Measurements from ENCODE around the gene LIN52. TPM values are rescaled to one million over a fixed set of nuclear protein-coding genes. Genes with fewer than 3 reads are reported as not detected.
A peak's percentile ranks its signal among the peaks of the same experiment; 100 is the strongest.

The LIN52 gene
- total RNA-seq, 1 donor: 10.0 TPM

DNA sequence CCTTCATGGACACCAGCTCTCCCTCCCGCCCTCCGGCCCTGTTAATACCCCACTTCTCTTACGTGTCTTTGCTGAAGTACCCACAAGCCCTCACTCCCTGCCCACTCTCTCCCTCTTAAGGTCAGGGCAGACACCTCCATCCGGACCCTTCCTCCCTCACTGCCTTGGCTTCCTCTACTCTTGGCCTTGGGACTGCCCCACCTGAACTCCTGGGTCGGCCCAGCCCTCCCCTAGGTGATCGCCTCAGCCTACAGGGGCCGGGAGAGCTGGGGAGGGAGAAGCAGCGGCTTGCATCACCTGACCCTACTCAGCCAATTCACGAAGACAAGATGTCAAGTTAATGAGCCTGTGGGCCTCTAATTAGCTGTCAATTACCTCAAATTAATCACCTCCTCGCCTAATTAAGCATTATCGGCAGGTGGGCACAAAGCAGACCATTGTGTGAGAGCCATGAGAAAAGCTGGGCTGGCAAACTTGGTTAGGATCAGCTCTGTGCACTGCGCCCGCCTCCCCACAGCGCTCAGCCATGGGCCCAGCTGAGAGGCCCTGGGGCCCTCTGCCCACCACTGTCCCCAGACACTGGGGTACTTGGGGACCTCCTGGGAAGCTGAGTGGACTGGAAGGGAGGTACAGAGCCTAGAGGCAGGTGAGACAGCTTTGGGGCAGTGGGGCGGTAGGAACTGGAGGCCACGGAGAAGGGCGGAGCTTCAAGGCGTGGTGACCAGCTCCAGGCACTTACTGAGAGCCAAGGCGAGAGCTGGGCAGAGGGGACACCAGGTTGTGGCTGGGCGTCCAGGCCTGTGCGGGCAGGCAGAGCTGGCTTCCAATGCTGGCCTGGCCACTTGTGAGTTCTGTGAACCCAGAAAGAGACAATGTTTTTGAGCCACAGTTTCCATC, 129.4 kb downstream of the LIN52 start:
- H3K4me3 ChIP-seq (ENCODE audit: low read depth, low read length): no peak overlapping the region
- no peak for DNase-seq (ENCODE audit: low read depth)
- TF ChIP-seq, protein P1, sequence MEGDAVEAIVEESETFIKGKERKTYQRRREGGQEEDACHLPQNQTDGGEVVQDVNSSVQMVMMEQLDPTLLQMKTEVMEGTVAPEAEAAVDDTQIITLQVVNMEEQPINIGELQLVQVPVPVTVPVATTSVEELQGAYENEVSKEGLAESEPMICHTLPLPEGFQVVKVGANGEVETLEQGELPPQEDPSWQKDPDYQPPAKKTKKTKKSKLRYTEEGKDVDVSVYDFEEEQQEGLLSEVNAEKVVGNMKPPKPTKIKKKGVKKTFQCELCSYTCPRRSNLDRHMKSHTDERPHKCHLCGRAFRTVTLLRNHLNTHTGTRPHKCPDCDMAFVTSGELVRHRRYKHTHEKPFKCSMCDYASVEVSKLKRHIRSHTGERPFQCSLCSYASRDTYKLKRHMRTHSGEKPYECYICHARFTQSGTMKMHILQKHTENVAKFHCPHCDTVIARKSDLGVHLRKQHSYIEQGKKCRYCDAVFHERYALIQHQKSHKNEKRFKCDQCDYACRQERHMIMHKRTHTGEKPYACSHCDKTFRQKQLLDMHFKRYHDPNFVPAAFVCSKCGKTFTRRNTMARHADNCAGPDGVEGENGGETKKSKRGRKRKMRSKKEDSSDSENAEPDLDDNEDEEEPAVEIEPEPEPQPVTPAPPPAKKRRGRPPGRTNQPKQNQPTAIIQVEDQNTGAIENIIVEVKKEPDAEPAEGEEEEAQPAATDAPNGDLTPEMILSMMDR (IDR thresholded peaks at IDR 0.05; ENCODE audit: insufficient read depth, low read length): no peak

- DNase-seq (ENCODE audit: low read depth): no peak
- TF ChIP-seq, protein P1 (IDR thresholded peaks at IDR 0.05; ENCODE audit: insufficient read depth, low read length): no peak
- H3K4me3 ChIP-seq (ENCODE audit: low read depth, low read length): no peak overlapping the region
Observed at GRCh38 chr14:74216671-74217070, 131.9 kb downstream of the LIN52 start.

GRCh38 chr14:74217672-74218448, 133.1 kb downstream of the LIN52 start:
- TF ChIP-seq, protein P1 (IDR thresholded peaks at IDR 0.05; ENCODE audit: insufficient read depth, low read length): peak; percentile 95
- DNase-seq (ENCODE audit: low read depth): peak; percentile 57
- peak overlapping the region; percentile 36 for H3K4me3 ChIP-seq (ENCODE audit: low read depth, low read length)

- no peak overlapping the region for H3K4me3 ChIP-seq (ENCODE audit: low read depth, low read length)
- TF ChIP-seq, protein P1 (IDR thresholded peaks at IDR 0.05; ENCODE audit: insufficient read depth, low read length): no peak
- DNase-seq (ENCODE audit: low read depth): no peak
Observed at GRCh38 chr14:74218462-74218861, 133.7 kb downstream of the LIN52 start.

- no peak for DNase-seq (ENCODE audit: low read depth)
- TF ChIP-seq, protein P1 (IDR thresholded peaks at IDR 0.05; ENCODE audit: insufficient read depth, low read length): no peak
Observed at GRCh38 chr14:74219277-74220205, 134.8 kb downstream of the LIN52 start.

DNA sequence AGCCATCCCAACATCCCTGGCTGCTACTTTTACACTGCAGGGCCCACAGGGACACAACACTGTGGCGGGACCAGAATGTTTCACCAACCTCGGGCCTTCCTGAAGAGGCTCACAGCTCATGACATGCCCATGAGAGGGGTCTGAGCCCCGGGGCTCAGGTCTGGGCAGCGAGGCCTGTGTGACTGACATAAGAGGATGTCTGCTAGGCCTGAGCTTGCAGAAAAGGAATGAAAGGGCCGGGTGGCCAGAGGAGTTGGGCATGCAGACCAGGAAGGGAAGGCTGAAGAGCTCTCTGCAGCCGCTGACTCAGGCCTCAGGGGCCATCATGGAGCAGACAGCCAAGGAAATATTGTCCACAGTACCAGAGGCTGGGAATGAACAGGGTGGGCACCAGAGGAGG, 136.2 kb downstream of the LIN52 start:
- no peak overlapping the region for H3K4me3 ChIP-seq (ENCODE audit: low read depth, low read length)
- no peak for DNase-seq (ENCODE audit: low read depth)
- TF ChIP-seq, protein P1 (IDR thresholded peaks at IDR 0.05; ENCODE audit: insufficient read depth, low read length): no peak

More at GRCh38 chr14:74219277-74220205, 134.8 kb downstream of the LIN52 start:
- no peak overlapping the region for H3K4me3 ChIP-seq (ENCODE audit: low read depth, low read length)
